HCT116 (cell line): ENCODE measurements around the gene GABRA5. TPM values are rescaled to one million over a fixed set of nuclear protein-coding genes. Genes with fewer than 3 reads are reported as not detected.

ENCODE experiments used
- ATAC-seq: fragments of 200-7000 bp; cut with Tn5 transposase; 2 replicates; pipeline ENCODE4 v1.9.1; 2020; ENCODE audit warnings: mild to moderate bottlenecking, moderate library complexity
- BruUV-seq: library from RNA; stranded (reverse); fragments of 400-500 nt; replicated peaks from 2 replicates; lab custom pipeline; 2021; lab: Mats Ljungman, UMichigan
- CTCF ChIA-PET: fragments of 300-600 bp; sonication (Branson Sonifier 250); formaldehyde crosslinking; loops from one replicate; lab custom pipeline; 2021; ENCODE audit warnings: antibody characterized with exemption; lab: Charles Lee
- POLR2A ChIA-PET: fragments of 300-600, 350-600 bp; sonication (Branson Sonifier 250); formaldehyde crosslinking; loops from one replicate; lab custom pipeline; 2021; ENCODE audit warnings: antibody characterized with exemption; lab: Charles Lee
- RAD21 ChIA-PET, 2 experiments: fragments of 300-600 bp; sonication (Branson Sonifier 250); formaldehyde crosslinking; loops; one replicate each; lab custom pipeline; 2023; ENCODE audit warnings: low total read pairs in 2 of 2; ENCODE audit not compliant: uncharacterized antibody in 2 of 2, unreplicated experiment in 2 of 2, low non-redundant PET in 1 of 2; lab: Charles Lee
- DNase-seq: peaks from one replicate; pipeline ENCODE4 v3.0.0-alpha.2; 2010; ENCODE audit warnings: low read depth, low spot score
- H2AFZ ChIP-seq: fragments of 200-600 bp; shearing (Covaris generic), sonication (generic); 2 replicates; pipeline ENCODE4 v1.6.1; 2017; ENCODE audit warnings: low read depth, mixed run types, mixed read lengths, antibody characterized with exemption, low read length; ENCODE audit not compliant: poor library complexity, severe bottlenecking
- H3K27ac ChIP-seq: 2 replicates; pipeline ENCODE4 v1.5.1; 2012; ENCODE audit warnings: low read depth, low read length
- H3K27me3 ChIP-seq: fragments of 200-600 bp; sonication (generic); 2 replicates; pipeline ENCODE4 v1.6.1; 2016; ENCODE audit warnings: mixed run types, low read length, mixed read lengths; ENCODE audit not compliant: insufficient read depth
- H3K36me3 ChIP-seq, 2 experiments: fragments of 200-500 bp in 1 of 2; fragments of 200-600 bp in 1 of 2; sonication (Bioruptor generic) in 1 of 2; sonication (generic) in 1 of 2; 2 replicates each; pipeline versions ENCODE4 v1.5.1 to v1.6.1; 2014 to 2016; ENCODE audit warnings: low read length in 2 of 2, inconsistent platforms in 1 of 2, mixed read lengths in 1 of 2, mixed run types in 1 of 2; ENCODE audit not compliant: insufficient read depth in 2 of 2, control insufficient read depth in 1 of 2
- H3K4me1 ChIP-seq, 2 experiments: fragments of 200-600 bp in 1 of 2; sonication (generic) in 1 of 2; 2 replicates each; pipeline versions ENCODE4 v1.5.1 to v1.6.1; 2012 to 2017; ENCODE audit warnings: low read length in 2 of 2, inconsistent platforms in 1 of 2, mild to moderate bottlenecking in 1 of 2, mixed read lengths in 1 of 2, mixed run types in 1 of 2, moderate library complexity in 1 of 2; ENCODE audit not compliant: insufficient read depth in 2 of 2, control insufficient read depth in 1 of 2
- H3K4me2 ChIP-seq: fragments of 200-600 bp; sonication (generic); 2 replicates; pipeline ENCODE4 v1.6.1; 2017; ENCODE audit warnings: mixed run types, low read length, mixed read lengths
- H3K4me3 ChIP-seq, 2 experiments: fragments of 200-600 bp in 1 of 2; sonication (generic) in 1 of 2; replicated peaks in 1 of 2; 2 replicates each; pipeline ENCODE4 v1.5.1; 2011 to 2016; ENCODE audit warnings: low read length in 2 of 2, control low read depth in 1 of 2, low read depth in 1 of 2, mild to moderate bottlenecking in 1 of 2, mixed read lengths in 1 of 2, mixed run types in 1 of 2
- H3K79me2 ChIP-seq: fragments of 200-600 bp; sonication (generic); 2 replicates; pipeline ENCODE4 v1.6.1; 2017; ENCODE audit warnings: mild to moderate bottlenecking, mixed run types, low read length, moderate library complexity, mixed read lengths; ENCODE audit not compliant: insufficient read depth
- H3K9ac ChIP-seq: fragments of 200-600 bp; sonication (generic); 2 replicates; pipeline ENCODE4 v1.6.1; 2016; ENCODE audit warnings: low read length, mixed read lengths
- H3K9me2 ChIP-seq: fragments of 200-600 bp; sonication (generic), shearing (Covaris generic); 2 replicates; pipeline ENCODE4 v1.6.1; 2017; ENCODE audit warnings: mixed run types, mild to moderate bottlenecking, moderate library complexity; ENCODE audit not compliant: insufficient read depth
- H3K9me3 ChIP-seq, 2 experiments: fragments of 200-500 bp in 1 of 2; fragments of 200-600 bp in 1 of 2; sonication (Bioruptor generic) in 1 of 2; sonication (generic) in 1 of 2; 2 replicates each; pipeline ENCODE4 v1.6.1; 2014 to 2017; ENCODE audit warnings: low read length in 2 of 2, mixed read lengths in 2 of 2, inconsistent platforms in 1 of 2, low read depth in 1 of 2, mild to moderate bottlenecking in 1 of 2, mixed run types in 1 of 2, moderate library complexity in 1 of 2; ENCODE audit not compliant: control insufficient read depth in 1 of 2, insufficient read depth in 1 of 2
- H4K20me1 ChIP-seq: fragments of 200-600 bp; sonication (generic), shearing (Covaris generic); 2 replicates; pipeline ENCODE4 v1.6.1; 2017; ENCODE audit warnings: mixed run types, mild to moderate bottlenecking, moderate library complexity; ENCODE audit not compliant: insufficient read depth
- ATF3 ChIP-seq: IDR thresholded peaks from 2 replicates; pipeline ENCODE4 v1.6.1; 2012
- CBX3 ChIP-seq: IDR thresholded peaks from 2 replicates; pipeline ENCODE4 v1.6.1; 2012; ENCODE audit warnings: low read depth
- CEBPB ChIP-seq: IDR thresholded peaks from 2 replicates; pipeline ENCODE4 v1.6.1; 2012; ENCODE audit warnings: low read depth
- CTCF ChIP-seq, 3 experiments: fragments of 200-600 bp in 1 of 3; sonication (generic) in 1 of 3; IDR thresholded peaks in 2 of 3; conservative IDR thresholded peaks in 1 of 3; 2 replicates each; pipeline ENCODE4 v1.5.1; 2012 to 2017; ENCODE audit warnings: low read depth in 2 of 3, low read length in 2 of 3, antibody characterized with exemption in 1 of 3, borderline replicate concordance in 1 of 3, control low read depth in 1 of 3, mild to moderate bottlenecking in 1 of 3, mixed read lengths in 1 of 3, mixed run types in 1 of 3, moderate library complexity in 1 of 3; ENCODE audit not compliant: insufficient read depth in 1 of 3
- ELF1 ChIP-seq: IDR thresholded peaks from 2 replicates; pipeline ENCODE4 v1.6.1; 2012; ENCODE audit warnings: low read depth, borderline replicate concordance
- EZH2 ChIP-seq: fragments of 200-600 bp; sonication (generic); IDR thresholded peaks from 2 replicates; pipeline ENCODE4 v1.6.1; 2017; ENCODE audit warnings: antibody characterized with exemption, mixed run types
- EZH2phosphoT487 ChIP-seq: fragments of 200-600 bp; IDR thresholded peaks from 2 replicates; pipeline ENCODE4 v1.6.1; 2018; ENCODE audit warnings: antibody characterized with exemption, borderline replicate concordance
- FOSL1 ChIP-seq: IDR thresholded peaks from 2 replicates; pipeline ENCODE4 v1.6.1; 2012; ENCODE audit warnings: low read depth
- JUND ChIP-seq: IDR thresholded peaks from 2 replicates; pipeline ENCODE4 v1.6.1; 2012
- MAX ChIP-seq: IDR thresholded peaks from 2 replicates; pipeline ENCODE4 v1.6.1; 2012
- POLR2A ChIP-seq: IDR thresholded peaks from 2 replicates; pipeline ENCODE4 v1.7.0; 2011; ENCODE audit warnings: borderline replicate concordance; ENCODE audit not compliant: insufficient read depth, insufficient read length; ENCODE audit errors: extremely low read depth
- POLR2AphosphoS5 ChIP-seq: IDR thresholded peaks from 2 replicates; pipeline ENCODE4 v1.6.1; 2011; ENCODE audit warnings: mild to moderate bottlenecking, low read depth, low read length, moderate library complexity
- RAD21 ChIP-seq: IDR thresholded peaks from 2 replicates; pipeline ENCODE4 v1.6.1; 2012; ENCODE audit warnings: low read depth, mild to moderate bottlenecking
- REST ChIP-seq: IDR thresholded peaks from 2 replicates; pipeline ENCODE4 v1.6.1; 2012; ENCODE audit warnings: low read depth
- SIN3A ChIP-seq: IDR thresholded peaks from 2 replicates; pipeline ENCODE4 v1.6.1; 2012; ENCODE audit warnings: low read depth
- SP1 ChIP-seq: IDR thresholded peaks from 2 replicates; pipeline ENCODE4 v1.6.1; 2012; ENCODE audit warnings: low read depth
- TCF7L2 ChIP-seq: IDR thresholded peaks from 2 replicates; pipeline ENCODE4 v1.7.0; 2011; ENCODE audit warnings: borderline replicate concordance, inconsistent platforms; ENCODE audit not compliant: insufficient read depth, insufficient read length; ENCODE audit errors: extremely low read depth
- ZBTB33 ChIP-seq: IDR thresholded peaks from 2 replicates; pipeline ENCODE4 v1.6.1; 2011; ENCODE audit warnings: mild to moderate bottlenecking, low read length, moderate library complexity; ENCODE audit not compliant: insufficient replicate concordance; ENCODE audit errors: extremely low read depth
- ZFX ChIP-seq: fragments of 450-650 bp; IDR thresholded peaks from 2 replicates; pipeline ENCODE4 v1.6.1; 2017
- ZNF274 ChIP-seq: fragments of 200-500 bp; sonication (Bioruptor generic); IDR thresholded peaks from 2 replicates; pipeline ENCODE4 v1.6.1; 2014; ENCODE audit warnings: mild to moderate bottlenecking, low read depth, low read length, inconsistent platforms
- intact Hi-C: fragments of 100-400 bp; cut with micrococcal nuclease; formaldehyde crosslinking; loops from 2 replicates; pipeline ENCODE4 v1.10.0; 2022
- total RNA-seq: library from RNA; stranded (reverse); gene quantifications from one replicate; pipeline ENCODE4 v1.2.1, GENCODE V29; 2021; ENCODE audit not compliant: unreplicated experiment

GABRA5 gene
- total RNA-seq, 1 experiment from 2014 or later, result not detected

GRCh38 chr15:26874774-26875475 is 8.1 kb downstream of the GABRA5 start:
- peaks cover 8 to 35% of the 10 kb centered on the region in 2 experiments; a peak in 2 of 4 replicates for H3K9me3 ChIP-seq
- RAD21 ChIA-PET, result no interaction called here
- ATAC-seq, result no peak
- no TSS peak for BruUV-seq
- no peak overlapping the region for H2AFZ ChIP-seq
- H3K9me2 ChIP-seq, result no peaks in the 10 kb centered on the region
- no peak overlapping the region for H3K4me3 ChIP-seq
- no peaks in the 10 kb centered on the region for H3K4me1 ChIP-seq
- H4K20me1 ChIP-seq, result no peaks in the 10 kb centered on the region
- no peak overlapping the region for H3K27ac ChIP-seq
- H3K36me3 ChIP-seq, result no peaks in the 10 kb centered on the region
- no peaks in the 10 kb centered on the region for H3K27me3 ChIP-seq
- no peak overlapping the region for H3K4me2 ChIP-seq
- intact Hi-C loops, result no loop called here
- no peaks in the 10 kb centered on the region for H3K79me2 ChIP-seq
- CTCF ChIA-PET, result no interaction called here
- TF ChIP-seq POLR2AphosphoS5, result no peak
- no peak for TF ChIP-seq REST
- no peak for TF ChIP-seq EZH2phosphoT487
- TF ChIP-seq ZNF274, result no peak
- TF ChIP-seq CTCF (IDR thresholded peaks at IDR 0.05 in 2 of 3, conservative IDR thresholded peaks at IDR 0.05 in 1 of 3; ENCODE audit: borderline replicate concordance in 1 of 3, insufficient read depth in 1 of 3, low read depth in 2 of 3, low read length in 2 of 3), result no peak
- no peak for TF ChIP-seq POLR2A
- TF ChIP-seq SP1, result no peak
- no peak for TF ChIP-seq MAX
- TF ChIP-seq CEBPB, result no peak
- TF ChIP-seq SIN3A, result no peak
- no peak for TF ChIP-seq ZFX
- no peak for TF ChIP-seq RAD21
- TF ChIP-seq ZBTB33, result no peak
- TF ChIP-seq EZH2, result no peak
- TF ChIP-seq JUND, result no peak
- no peak for TF ChIP-seq TCF7L2
- no peak for TF ChIP-seq CBX3
- no peak for TF ChIP-seq ELF1
- no peak for TF ChIP-seq ATF3
- TF ChIP-seq FOSL1, result no peak
- no peak for DNase-seq
- POLR2A ChIA-PET, result no interaction called here
- no peak overlapping the region for H3K9ac ChIP-seq
